Gastroesophageal sphincter (tissue), 3 donors: ENCODE results near the gene IL36B.

Experiments
- CTCF ChIP-seq, 4 experiments: fragments of 200-600 bp in 2 of 4; fragments of 450-650 bp in 2 of 4; sonication (generic) in 1 of 4; IDR thresholded peaks; one replicate each; pipeline ENCODE4 v1.5.1; 2017 to 2019; ENCODE audit warnings: antibody characterized with exemption in 4 of 4, mild to moderate bottlenecking in 2 of 4, moderate library complexity in 2 of 4
- POLR2A ChIP-seq, 2 donors: fragments of 450-650 bp; IDR thresholded peaks; one replicate each; pipeline ENCODE4 v1.6.1; 2017; ENCODE audit warnings: antibody characterized with exemption in 2 of 2, mild to moderate bottlenecking in 2 of 2, moderate library complexity in 1 of 2

- no peak for TF ChIP-seq POLR2A (IDR thresholded peaks at IDR 0.05)
- no peak for TF ChIP-seq CTCF (IDR thresholded peaks at IDR 0.05)
Observed at GRCh38 chr2:113088213-113088992, 35.7 kb upstream of the IL36B start.
